Fibroblast of skin of right quadriceps (primary cell): ENCODE measurements around the gene LRMDA.

Source experiments
- DNase-seq: peaks from one replicate; pipeline ENCODE4 v3.0.0-alpha.2; 2013

The LRMDA gene

DNA sequence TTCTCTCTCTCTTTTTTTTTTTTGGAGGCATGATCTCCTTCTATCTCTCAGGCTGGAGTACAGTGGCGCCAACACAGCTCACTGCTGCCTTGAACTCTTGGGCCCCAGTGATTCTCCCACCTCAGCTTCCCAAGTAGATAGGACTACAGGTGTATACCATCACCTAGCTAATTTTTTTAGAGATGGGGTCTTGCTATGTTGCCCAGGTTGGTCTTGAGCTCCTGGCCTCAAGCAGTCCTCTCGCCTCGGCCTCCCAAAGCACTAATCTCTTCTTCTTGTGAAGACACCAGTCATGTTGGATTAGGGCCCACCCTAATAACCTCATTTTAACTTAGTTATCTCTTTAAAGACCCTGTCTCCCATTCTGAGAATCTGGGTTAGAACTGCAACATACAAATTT is 45.6 kb downstream of the LRMDA start:
- DNase-seq: no peak

DNA sequence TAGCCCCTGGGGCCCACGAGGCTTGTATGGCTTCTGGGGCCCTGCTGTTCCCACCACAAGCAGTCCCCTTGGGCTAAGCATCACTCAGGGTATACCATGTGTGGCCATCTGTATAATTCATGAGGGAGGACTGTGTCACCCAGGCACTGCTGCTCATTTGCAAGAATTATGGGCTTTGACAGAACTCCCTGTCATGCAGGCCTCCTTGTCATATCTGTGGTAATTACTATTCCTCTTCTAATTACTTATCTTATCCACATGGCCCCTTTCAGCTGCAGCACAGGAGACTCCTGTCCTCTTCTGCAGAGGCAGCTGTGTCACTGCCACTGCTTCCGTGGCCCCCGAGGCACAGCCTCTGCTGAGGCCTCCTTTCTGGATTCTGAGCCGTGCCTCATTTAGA is 46.3 kb downstream of the LRMDA start:
- DNase-seq: no peak

DNA sequence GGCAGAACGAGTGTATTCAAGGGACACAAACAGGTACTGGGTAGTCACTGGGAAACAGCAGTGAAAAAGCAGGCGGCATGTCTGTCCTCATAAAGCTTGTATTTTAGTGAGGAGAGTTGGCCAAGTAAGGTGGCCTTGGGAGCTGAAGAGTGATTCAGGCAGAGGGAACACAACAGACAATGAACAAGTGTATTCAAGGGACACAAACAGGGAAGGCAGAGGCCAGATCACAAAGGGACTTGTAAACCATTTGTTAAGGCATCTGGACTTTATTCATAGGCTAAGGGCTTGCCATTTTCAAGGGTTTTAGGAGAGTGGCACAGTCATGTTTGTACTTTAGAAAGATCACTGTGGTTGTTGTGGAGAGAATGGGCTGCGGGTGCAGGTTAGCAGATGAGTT is 49.0 kb downstream of the LRMDA start:
- no peak for DNase-seq

DNA sequence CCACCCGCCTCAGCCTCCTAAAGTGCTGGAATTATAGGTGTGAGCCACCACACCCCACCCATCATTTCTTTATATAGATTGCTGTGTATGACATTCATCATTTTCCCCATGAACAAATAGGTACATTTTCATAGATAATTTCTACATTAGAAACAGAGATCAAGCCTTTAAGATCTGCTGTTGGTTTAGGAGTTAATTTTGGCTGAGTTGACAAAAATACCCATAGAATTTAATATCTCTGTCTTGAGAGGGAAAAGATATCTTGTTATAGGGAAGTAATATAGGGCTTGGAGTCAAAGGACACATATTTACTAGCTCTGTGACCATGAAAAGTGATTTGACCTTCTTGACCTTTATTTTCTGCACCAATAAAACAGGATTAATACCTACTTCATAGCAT is 51.8 kb downstream of the LRMDA start:
- no peak for DNase-seq

DNA sequence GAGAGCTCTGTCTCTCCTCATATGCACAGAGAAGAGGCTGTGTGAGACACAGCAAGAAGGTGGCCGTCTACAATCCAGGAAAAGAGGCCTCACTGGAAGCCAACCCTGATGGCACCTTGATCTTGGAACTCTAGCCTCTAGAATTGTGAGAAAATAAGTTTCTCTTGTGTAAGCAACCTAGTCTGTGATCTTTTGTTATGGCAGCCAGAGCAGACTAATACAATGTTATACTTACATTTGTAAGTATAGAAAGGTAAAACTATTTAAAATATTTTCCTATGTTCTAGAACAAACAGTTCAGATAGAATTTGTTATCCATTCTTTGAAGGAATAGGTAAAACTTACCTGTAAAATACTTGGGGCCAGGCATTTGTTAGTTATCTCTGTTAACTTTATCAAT is 53.3 kb downstream of the LRMDA start:
- no peak for DNase-seq

DNA sequence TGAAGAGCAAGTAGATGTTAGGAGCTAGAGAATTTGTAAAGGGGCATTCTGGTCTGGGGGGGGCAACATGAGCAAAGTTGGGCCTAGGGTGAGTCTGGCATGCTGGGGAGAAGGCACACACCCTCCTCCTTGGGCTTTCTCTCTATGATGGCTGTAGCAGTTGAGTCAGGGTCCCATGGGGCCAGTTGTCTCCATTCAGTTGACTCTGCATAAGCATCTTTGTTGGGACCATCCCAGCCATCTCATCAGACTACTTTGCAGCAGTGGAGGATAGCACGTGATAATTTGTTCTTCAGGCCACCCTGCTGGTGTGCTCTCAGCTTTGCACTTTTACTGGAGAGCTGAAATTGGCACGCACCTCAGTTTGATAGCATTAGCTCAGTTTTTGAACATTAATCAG is 55.2 kb downstream of the LRMDA start:
- no peak for DNase-seq

DNA sequence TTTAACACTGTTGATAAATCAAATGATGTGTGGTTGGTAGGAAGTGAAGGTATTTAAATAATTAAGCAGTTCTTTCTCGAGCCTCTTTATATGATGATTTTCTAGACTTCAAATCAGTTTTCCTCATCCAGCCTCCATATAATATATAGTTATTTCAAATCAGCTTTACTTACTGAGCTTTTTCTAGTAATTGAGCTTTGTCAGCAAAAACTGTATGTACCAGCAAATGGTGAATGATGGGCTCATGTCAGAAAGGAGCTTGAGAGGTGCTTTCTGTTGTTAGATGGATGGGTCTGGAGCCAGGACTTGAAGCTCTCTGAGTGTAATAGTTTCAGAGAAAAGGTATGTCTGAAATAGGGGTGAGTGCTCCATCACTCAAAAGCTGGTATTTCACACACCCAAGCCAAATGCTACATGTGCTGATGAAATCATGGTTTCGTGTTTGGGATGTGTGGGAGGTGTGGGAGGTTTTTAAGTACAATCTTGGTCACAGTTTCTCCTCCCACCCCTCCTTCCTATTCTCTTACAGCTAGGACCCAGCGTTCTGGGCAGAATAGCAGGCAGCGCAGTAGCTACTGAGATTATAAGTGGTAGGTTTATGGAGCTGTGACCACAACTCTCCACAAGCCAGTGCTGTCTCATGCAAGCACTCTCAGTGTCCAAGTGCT is 55.8 kb downstream of the LRMDA start:
- DNase-seq: no peak

DNA sequence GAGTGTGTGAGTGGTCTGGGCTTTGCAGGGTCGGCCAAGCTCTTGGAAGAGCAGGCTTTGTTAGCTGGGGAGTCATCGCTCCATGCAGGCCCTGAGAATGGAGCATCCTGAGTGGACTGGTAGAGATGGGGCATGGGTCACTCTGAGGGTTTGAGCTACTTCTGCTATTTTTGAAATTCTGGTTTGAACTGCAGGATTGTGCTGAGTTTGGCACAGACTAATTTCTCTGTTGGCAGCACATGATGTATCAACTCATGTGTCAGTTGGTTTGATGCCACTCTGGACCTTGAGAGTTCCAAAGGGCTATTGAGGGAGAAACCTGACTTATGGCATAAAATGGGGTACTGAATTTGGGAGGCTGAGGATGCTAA is 56.3 kb downstream of the LRMDA start:
- no peak for DNase-seq

DNA sequence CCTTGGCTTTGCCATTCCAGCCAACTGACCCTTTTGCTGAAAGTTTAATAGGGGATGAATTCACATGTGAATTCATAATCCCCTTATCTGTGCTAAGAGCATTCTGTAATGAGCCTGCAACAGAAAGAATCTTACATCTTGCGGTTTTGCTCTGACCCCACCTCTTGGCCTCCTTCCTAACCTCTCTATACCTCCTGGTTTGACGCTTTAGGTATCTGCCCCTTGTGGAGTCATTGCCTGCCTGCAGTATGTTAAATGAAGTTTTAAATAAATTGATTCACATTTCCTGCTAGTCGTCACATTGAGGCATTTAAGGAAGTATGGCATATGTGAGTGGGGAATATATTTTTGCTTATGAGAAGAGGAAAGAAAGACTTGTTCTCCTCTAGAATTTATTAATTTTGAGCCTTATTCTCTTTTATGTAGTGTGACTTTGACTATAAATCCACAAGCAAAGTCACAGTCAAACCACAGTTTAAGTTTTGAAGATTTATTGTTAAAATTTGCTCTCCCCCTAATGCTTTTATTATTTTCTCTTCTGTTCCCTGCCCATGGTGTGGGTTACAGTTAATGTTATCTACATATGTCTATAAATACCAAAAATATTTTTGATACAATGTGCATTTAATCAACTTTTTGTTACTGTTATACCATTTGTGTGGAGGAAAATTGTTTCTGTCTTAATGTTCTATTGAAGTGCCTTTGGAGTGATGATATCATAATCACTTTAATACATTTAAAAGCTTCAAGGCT is 60.9 kb downstream of the LRMDA start:
- peak; percentile 66 for DNase-seq

DNA sequence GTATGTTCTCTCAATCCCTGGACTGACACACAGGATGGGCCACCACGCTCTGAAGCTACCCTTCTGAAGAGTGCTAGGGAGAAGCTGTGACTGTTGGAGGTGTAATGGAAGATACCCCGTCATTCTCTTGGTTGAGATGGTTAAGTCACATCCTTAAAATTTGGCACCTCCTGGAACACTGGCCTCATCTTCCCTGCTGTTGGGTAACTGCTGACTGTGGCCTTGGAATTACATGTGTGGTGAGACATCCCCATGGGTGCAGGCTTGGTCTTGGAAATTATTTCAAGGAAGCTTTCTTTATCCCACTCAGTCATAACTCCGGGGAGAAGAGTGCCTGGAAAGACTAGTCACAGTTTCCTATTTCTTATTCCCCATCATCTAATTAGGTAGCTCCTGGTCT is 62.0 kb downstream of the LRMDA start:
- peak; percentile 60 for DNase-seq

DNA sequence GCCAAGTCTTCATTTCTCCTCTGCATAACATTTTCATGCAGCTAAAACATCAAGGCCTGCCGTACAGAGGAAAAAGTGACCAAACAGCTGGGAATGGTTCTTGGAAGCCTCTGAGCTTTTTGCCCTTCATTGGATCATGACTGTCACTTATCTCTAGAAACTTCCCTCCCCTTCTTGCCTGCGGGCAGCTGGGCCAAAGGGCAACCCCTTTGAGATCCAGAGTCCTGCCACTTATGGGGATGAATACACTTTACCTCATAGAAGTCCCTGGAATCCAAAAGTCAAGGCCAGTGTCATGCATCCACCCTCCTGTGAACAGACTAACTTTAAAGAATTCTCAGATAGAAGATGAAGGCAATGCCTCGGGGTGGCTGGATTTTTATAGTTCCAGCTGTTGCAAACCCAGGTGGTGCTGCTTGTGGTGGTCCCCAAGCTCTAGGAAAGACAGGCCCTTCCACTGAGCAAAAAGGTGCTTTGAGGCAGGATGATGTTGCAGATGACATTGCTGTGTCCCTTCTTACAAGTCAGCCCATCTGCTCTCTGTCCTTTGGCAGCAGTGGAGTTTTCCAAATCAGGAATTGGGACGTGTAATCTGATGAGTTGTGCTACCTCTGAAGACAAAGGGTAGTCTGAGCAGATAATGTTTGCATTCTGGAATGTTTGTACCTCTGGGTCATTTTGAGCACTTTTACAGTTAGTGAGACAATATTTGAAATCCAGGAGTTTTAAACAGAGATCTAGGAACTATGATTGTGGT is 64.2 kb downstream of the LRMDA start:
- no peak for DNase-seq

DNA sequence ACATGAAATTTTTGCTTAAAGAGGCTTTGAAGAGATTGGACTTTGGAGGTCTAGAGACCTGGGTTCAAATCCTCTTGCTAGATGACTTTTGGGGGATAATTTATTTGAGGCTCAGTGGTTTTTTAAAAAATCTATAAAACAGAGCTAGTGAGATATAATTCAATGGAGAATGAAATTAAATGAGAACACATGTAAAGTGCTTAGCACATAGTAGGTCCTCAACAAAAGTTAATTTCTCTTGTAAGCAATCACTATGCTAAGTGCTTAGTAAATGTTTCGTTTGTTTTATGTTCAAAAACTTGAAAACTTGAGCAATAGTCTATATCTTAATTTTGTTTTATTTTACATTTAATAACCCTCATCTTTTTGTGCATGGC is 64.8 kb downstream of the LRMDA start:
- no peak for DNase-seq

DNA sequence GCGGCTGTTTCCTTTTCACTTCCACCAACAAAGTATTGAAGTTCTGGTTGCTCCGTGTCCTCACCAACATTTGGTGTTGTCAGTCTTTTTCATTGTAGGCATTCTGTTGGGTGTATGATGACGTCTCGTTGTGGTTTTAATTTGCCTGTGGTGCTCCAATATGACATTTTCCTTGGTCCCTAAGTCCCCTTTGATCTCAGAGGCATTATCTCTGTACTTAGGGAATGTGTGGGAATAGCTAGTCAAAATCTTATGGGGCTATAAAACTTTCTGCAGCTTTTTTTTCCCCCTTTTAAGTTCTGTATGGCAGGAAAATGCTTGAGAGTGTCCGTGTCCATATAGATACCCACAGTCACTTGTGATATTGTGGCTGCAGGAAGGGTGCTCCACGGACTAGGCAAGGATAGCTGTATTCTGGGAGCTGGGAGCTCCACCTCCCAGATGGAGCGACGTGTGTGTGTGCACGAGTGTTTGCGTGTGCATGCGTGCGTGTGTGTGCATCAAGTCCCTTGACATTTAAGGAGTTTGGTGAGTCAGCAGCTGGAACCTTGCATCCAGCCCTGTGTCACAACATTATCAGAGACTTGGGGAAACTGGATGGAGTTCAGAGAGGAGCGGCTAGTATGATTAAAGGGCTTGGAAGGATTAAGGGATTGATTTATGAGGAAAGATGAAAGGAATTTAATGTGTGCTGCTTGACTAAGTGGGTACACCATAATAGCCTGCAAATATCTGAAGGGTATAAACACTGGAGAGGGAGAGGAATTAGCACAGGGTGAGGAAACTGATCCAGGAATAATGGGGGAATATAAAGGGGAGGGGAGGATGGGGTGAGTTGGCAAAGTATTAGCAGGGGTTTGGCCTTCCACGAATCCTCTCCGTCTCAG is 66.8 kb downstream of the LRMDA start:
- peak; percentile 93 for DNase-seq

DNA sequence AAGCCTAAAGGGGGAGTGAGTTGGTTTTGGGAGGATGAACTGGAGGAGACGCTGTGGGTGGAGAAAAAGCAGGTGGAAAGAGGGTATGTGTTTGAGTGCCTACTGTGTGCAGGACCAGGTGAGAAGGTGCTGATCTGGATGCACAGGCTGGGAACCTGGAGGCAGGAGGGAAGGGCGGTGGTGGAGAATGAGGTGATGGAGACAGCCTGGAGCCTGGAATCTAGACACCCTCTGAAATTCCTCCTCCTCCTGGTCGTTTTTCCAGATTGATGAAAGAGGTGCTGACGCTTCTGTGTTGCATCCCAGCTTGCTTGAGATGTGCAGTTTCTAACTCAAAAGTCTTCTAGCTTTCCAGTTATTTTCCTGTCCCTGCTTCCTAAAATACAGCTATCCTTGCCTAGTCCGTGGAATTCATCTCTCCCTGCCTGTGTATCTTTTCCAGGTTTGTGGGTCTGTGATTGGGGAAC is 67.5 kb downstream of the LRMDA start:
- peak; percentile 44 for DNase-seq

DNA sequence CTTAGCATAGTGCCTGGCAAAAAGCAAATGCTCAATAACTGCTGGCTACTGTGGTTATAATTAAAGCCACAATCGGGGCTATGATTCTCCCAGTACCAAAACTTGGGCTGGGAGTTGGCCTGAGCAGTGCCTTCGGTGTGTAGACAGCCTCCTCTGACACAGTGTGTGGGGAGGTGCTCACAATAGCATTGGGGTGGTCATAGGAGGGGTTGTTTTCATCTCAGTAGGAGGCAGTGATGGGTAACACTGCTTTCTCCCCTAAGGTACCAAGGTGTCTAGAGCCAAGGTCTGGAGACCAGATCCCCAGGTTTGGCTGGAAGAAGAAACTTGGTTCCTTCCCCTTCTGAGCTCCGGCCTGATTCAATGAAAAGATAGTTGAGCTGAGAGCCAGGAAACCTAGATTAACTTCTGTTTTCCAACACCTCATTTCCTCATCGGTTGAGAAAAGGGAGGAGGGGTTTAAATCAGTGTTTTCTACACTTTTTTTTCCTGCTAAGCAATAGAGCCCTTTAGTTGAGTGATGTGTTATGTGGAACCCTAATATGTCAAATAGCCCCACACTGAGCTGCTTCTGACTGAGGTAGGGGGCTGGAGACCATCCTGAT is 68.2 kb downstream of the LRMDA start:
- no peak for DNase-seq

DNA sequence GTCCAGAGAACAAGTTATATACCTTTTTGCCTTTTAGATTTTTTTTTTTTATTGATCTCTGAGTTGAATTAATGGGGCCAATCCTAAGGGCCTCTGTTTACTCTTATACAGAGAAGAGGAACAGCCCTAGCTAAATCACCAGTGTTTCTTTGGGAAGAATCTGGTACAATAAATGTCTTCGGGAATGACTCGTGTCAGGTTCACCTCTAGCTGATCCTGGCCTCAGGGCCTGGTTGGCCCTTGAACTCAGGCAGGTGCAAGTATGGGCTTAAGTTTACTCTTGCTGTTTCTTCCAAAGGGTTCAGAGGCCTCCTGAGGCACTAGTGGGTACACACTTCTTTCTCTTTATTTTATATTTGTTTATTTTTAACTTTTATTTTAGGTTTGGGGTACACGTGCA is 71.0 kb downstream of the LRMDA start:
- no peak for DNase-seq

DNA sequence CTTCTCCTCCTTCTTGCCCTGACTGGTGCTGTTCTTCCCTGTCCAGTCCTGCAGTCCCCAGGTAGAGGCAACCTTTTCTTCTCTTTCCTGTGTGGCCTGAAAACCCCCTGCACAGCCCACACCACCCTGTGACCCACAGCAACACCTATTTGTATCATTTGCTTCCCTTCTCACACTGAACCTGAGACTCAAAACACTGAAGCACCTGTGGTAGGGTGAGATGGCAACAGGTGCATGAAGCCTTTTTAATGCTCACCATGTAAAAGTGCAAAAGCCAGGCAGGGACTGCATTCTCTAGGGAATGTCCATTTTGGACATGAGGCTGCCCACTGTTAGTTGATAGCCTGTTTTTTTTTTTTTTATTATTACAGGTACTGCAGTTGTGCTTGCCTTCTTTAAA is 71.4 kb downstream of the LRMDA start:
- DNase-seq: no peak

DNA sequence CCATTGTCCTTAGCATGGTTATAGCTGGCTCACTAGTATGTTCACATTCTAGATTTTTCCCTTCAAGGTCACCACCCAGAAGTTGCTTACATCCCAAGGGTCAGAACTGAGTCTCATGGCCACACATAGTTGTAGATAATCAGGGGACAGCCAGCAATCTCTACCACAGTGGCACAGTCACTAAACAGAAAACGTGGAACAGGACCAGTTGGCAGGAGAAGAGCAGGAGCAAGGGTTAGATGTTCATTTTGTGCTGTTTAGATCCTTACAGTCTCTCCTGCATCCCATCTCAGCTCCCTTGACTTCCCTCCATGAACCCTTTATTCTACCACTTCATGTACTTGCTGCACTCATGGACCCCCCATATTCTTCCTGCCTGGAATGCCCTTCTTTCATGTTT is 73.9 kb downstream of the LRMDA start:
- DNase-seq: no peak

DNA sequence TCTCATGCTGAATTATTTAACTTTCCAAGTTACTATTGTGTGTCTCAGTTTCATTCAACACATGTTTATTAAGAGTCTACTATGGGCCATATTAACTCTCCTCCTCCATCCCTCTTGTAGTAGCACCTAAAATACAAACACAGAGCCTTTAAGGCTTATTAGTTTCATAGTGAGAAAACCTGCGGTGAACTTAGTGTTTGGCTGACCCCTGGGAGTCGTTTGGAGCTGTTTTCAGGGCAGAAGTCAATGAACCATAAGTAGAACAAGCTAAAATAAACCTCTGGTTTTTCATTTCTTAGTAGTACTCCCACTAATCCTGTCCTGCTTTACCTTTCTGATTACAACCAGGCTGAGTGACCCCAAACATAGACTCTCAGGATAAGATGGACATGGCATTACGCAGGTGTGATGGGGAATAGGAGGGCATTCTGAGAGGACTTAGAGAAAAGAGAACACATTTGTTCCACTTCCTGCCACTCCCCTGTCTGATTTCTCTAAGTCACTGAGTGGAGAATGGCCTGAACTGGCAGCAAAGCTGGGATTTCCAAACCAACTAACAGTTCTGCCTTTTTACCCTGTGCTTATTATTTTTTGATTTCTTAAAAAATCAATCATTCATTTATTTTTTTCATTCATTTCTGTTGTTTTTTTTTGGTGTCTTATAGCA is 74.5 kb downstream of the LRMDA start:
- DNase-seq: no peak

DNA sequence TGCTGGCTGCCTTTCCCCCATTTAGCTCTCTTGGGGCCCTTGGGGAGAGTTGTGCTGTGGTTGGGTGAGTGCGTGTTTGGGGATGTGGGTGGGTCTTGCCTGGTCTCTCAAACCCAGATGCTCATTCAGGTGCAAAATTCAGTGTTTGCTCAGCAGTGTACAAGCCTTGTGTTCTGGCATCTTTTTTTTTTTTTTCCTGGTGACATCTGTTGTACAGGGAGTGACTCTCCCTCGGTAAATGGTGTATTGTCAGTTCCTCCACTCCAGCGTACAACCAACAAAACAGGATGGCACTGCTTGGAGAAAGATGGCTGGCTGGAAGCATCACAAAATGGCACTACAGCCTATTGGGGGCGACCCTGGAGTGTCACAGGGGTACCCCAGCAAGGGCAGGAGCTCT is 75.5 kb downstream of the LRMDA start:
- no peak for DNase-seq

DNA sequence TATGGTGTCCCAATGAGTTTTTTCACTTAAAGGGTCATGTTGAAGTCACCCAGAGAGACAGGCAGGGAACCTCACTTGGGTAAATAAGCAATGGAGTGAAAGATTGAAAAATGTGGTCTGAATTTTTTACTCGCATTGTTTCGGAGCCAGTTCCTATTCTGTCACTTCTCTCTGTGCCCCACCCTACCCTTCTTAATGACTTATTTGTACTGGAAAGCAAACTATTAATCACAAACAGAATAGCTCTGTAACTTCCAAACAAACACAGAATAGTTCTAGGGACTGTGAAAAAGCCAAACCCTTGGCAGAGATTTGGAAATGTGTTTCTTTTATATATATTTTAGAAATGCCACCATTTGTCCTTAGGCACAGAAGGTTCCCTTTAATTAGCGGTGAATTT is 76.0 kb downstream of the LRMDA start:
- no peak for DNase-seq

DNA sequence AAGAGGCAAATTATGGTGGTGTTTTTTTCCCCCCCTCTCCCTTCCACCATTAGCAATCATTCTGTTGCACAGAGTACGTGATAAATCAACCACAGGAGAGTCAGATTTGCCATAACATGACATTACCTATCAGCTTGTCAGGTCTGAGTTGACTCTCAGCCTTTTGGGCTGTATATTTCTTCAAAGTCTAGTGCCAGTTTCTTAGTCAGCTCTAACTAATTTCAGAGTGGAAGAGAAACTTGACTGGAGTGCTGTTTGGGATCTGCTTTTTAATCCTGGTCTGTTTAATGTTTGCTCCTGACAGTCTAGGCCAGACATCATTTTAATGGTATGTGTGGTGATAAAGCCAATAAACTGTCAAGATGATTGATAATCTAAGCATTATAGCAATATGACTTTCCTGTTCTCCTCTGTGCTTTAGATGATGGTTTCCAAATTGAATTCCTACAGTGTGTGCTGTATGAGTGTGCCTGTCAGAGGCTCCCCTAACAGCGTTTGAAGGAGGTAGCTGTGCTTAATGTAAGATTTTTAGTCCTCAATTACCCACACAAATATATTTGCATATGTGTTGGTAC is 76.9 kb downstream of the LRMDA start:
- peak; percentile 98 for DNase-seq
